NCI-H1092 (cell line): ENCODE measurements around the gene OLFM1.

ENCODE experiments used
- DNase-seq: peaks from one replicate; lab custom pipeline; 2025; lab: John Stamatoyannopoulos, UW

OLFM1 gene

GRCh38 chr9:135090081-135090480 lies 2.6 kb downstream of the OLFM1 start:
- DNase-seq, result no peak

- DNase-seq, result no peak
Observed at GRCh38 chr9:135090547-135090946, 3.1 kb downstream of the OLFM1 start.

- DNase-seq, result no peak
Observed at GRCh38 chr9:135091545-135091944, 4.1 kb downstream of the OLFM1 start.

GRCh38 chr9:135093111-135093510 lies 5.6 kb downstream of the OLFM1 start:
- peak; percentile 43 for DNase-seq

GRCh38 chr9:135093911-135094584 lies 6.6 kb downstream of the OLFM1 start:
- DNase-seq, result no peak

GRCh38 chr9:135095470-135096407 lies 8.3 kb downstream of the OLFM1 start:
- peak; percentile 74 for DNase-seq

GRCh38 chr9:135096408-135096895 lies 9.0 kb downstream of the OLFM1 start:
- DNase-seq, result no peak

- DNase-seq, result no peak
Observed at GRCh38 chr9:135098400-135099105, 11.1 kb downstream of the OLFM1 start.

GRCh38 chr9:135099574-135099973 lies 12.1 kb downstream of the OLFM1 start:
- DNase-seq, result no peak

GRCh38 chr9:135100241-135100681 lies 12.8 kb downstream of the OLFM1 start:
- DNase-seq, result no peak

- no peak for DNase-seq
Observed at GRCh38 chr9:135100725-135101410, 13.4 kb downstream of the OLFM1 start.

- DNase-seq, result no peak
Observed at GRCh38 chr9:135101486-135101885, 14.0 kb downstream of the OLFM1 start.

GRCh38 chr9:135101926-135102325 lies 14.5 kb downstream of the OLFM1 start:
- no peak for DNase-seq

GRCh38 chr9:135102331-135102730 lies 14.9 kb downstream of the OLFM1 start:
- DNase-seq, result no peak

GRCh38 chr9:135103001-135103446 lies 15.6 kb downstream of the OLFM1 start:
- DNase-seq, result no peak

GRCh38 chr9:135103931-135104639 lies 16.6 kb downstream of the OLFM1 start:
- DNase-seq, result no peak

- no peak for DNase-seq
Observed at GRCh38 chr9:135104761-135105160, 17.3 kb downstream of the OLFM1 start.

GRCh38 chr9:135105211-135105745 lies 17.8 kb downstream of the OLFM1 start:
- no peak for DNase-seq

GRCh38 chr9:135105938-135106491 lies 18.5 kb downstream of the OLFM1 start:
- no peak for DNase-seq

- no peak for DNase-seq
Observed at GRCh38 chr9:135106551-135107270, 19.2 kb downstream of the OLFM1 start.
